GM19240 (cell line): ENCODE results near the gene MSLN.

Experiments
- DNase-seq: peaks from one replicate; pipeline ENCODE4 v3.0.0; 2011; ENCODE audit warnings: low spot score; ENCODE audit not compliant: insufficient read length

The MSLN gene

GRCh38 chr16:802914-803753, 42.6 kb downstream of the MSLN start:
- no peak for DNase-seq

- DNase-seq: no peak
These were observed 43.2 kb downstream of the MSLN start for GRCh38 chr16:803754-804080.

DNA sequence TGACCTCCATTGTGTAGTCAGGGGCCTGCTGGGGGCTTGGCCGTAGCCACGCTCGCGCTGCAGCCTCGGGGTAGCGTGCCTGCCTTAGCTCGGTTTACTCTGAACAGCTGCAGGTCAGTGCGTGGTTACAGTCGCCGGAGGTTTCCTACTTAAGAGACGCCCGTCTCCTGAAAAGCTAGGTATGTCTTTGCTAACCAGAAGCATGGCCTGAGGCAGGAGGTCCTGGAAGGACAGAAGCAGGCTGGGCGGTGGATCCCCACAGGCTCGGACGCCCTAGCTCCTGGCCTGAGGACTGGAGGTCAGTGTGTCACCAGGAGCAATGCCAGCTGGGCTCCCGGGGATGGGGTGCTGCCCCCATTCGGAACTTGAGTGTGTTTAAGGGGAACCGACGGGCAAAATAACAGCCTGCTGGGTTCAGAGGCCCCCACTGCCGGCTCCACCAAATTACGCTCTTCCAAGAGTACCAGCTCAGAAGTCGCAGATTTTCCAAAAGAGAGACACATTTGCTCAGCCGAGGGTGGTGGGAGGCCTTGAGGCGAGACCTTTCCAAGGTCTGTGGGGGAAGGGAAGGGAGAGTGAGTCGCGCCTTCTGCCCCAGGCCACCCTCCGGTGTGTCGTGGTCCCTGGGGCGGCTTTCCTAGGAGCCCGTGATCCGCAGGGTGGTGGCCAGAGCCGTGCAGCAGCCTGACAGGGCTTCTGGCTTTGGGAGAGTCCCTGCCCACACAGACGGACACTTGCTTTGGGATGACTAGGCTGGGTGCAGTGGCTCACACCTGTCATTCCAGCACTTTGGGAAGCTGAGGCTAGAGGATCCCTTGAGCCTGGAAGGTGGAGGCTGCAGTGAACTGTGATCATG, 43.9 kb downstream of the MSLN start:
- no peak for DNase-seq

DNA sequence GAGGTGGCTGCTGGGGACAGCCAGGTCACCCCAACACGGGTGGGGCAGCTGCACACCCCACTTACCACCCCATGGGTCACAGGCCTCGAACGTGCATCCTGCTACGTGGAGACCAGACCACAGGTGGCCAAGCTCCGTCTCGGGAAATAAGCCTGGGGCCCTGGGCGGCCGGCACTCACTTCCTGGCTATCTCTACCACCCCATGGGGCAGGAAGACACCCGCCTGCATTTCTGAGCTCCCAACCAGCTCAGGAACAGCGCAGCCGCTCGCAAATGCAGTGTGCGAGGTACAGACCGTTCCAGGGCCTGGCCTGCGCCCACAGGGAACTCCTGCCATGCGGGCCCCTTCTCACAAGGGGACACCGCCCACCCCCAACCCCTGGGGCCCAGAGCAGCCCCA, 44.9 kb downstream of the MSLN start:
- DNase-seq: no peak

DNA sequence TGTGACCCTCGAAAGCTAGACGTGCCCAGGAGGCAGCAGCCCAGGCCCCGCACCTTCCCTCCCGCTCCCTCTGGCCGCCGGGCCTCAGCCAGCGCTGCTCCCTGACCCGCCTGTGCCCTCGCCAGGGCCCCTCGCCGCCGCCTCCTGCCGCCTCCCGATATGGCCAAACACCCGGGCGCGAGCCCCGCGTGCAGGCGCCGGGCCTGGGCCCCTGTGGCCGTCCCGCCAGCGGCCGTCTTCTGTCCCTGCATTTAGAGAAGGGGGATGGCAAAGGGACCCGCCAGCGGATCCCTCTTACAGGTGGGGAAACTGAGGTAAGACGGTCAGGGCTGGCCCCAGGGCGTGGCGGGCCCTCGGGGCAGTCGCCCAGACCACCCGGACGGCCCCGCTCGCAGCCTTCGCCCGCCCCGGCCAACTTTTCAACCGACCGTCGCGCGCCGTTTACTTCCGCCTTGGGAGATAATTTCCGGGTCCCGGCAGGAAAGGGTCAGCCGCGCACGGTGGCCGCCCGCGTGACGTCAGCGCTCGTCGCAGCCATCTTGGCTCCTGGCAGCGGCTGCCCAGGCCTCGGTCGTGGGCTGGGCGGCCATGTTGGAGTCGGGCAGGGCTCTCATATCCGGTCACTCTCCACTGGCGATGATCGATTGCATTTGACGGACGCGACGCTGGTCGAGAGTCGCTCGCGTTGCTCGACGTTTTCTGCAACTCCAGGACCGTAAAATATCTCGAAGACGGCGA, 47.0 kb downstream of the MSLN start:
- DNase-seq: peak; percentile 96

GRCh38 chr16:808085-808386, 47.5 kb downstream of the MSLN start:
- DNase-seq: no peak

DNA sequence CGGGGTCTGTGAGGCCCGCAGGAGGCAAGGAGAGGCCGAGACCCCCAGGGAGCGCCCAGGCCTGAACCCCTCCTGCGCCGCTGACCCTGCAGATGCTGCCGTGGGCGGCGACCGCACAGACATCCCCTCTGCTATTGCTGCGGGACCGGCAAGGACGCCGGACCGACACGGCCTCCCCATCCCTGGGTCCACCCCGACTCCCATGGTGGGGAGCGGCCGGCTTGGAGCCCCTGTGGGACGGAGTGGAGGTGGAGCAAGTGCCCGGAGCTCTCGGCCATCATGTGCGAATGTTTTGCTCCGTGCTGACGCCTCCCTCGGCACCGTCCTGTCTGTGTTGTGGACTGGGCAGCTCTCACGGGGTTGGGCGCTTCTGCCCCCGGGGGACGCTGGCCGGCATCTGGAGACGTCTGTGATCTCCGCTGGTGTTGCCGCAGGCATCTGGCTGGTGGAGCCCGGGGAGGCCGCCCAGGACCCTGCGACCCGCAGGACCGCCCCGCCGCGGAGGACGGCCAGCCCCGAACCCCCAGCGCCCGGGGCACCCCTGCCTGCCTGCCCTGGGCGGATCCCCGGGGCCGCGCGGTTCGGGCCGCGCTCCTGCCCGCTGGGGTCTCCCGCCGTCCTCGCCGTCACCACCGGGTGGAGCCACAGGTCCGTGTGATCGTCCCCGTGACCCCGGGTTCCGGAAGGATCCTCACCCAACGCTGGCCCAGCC, 52.8 kb downstream of the MSLN start:
- no peak for DNase-seq

DNA sequence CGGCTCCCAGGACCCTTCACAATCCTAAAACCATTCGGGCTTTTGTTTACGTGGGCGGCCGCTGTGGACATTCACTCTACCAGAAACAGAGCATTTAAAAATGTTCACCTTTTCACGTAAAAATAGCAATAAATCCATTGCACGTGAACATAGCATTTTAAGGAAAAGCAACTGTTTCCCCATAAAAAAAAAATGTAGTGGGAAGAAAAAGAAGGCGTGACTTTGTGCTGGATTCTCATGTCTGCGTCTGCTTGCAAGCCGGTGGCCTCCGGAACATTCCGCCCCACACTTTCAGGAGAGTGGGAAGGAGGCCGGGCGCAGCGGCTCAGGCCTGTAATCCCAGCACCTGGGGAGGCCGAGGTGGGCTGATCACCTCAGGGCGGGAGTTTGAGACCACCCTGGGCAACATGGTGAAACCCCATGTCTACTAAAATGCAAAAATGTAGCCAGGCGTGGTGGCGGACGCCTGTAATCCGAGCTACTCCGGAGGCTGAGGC, 53.4 kb downstream of the MSLN start:
- DNase-seq: no peak

GRCh38 chr16:814974-815373, 54.4 kb downstream of the MSLN start:
- DNase-seq: no peak

- DNase-seq: no peak
These were observed 55.3 kb downstream of the MSLN start for GRCh38 chr16:815861-816260.

DNA sequence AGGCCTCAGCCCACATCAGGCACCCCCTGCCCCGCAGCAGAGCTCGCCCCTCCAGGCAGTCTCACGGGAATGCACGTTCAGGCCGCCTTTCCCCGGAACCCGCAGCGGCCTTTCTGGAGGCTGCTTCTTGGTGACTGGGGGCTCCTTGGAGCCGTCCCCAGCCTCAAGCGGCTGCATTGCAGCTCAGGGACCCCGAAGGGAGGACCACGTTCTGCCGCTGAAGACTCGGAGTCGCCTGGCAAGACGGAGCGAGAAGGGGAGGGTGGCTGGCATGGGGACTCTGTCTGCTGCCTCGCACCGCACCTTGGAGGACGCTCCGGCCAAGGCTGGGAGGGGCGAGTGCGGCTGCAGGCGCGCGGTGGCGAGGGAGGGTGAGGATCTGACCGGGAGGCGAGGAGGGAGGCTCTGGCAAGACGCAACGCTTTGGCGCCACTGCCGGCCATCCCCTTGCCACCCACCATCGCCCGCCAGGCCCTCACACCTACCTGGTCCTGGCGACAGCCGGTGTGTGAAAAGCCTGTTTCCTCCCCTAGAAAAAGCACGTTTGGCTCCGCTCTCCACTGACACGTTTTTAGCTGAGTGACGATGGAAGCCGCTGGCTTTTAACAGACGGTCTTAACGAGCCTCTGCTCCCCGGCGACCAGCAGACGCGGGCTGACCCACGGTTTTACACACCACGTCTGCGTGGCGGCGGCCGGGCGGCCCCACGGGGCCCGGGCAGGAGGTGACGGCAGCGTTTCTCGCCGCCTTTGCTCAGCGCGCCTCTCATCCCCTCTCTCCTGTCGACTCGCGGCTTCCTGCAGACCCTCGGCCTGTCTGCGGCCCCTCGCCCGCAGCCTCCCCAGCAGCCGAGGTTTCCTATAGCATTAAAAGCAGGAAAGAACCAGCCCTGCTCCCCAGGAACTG, 56.7 kb downstream of the MSLN start:
- no peak for DNase-seq

- no peak for DNase-seq
These were observed 57.6 kb downstream of the MSLN start for GRCh38 chr16:818132-818531.
